B cell (primary cell): ENCODE measurements around the gene C1orf226. TPM values are rescaled to one million over a fixed set of nuclear protein-coding genes. Genes with fewer than 3 reads are reported as not detected.

Experiments used
- ATAC-seq: fragments of 200-7000 bp; cut with Tn5 transposase; one replicate; pipeline ENCODE4 v1.10.0; 2021; ENCODE audit warnings: low read depth, mild to moderate bottlenecking, moderate number of reproducible peaks, moderate library complexity
- CTCF ChIA-PET: fragments of 350-600 bp; sonication (Branson Sonifier 250); formaldehyde crosslinking; loops from one replicate; lab custom pipeline; 2021; ENCODE audit warnings: antibody characterized with exemption, inconsistent platforms; lab: Charles Lee
- POLR2A ChIA-PET: fragments of 350-600 bp; sonication (Branson Sonifier 250); formaldehyde crosslinking; loops from one replicate; lab custom pipeline; 2021; ENCODE audit warnings: antibody characterized with exemption; lab: Charles Lee
- DNase-seq: peaks from one replicate; pipeline ENCODE4 v3.0.0; 2013
- H2AFZ ChIP-seq: 2 replicates; pipeline ENCODE4 v1.6.1; 2012; ENCODE audit warnings: mild to moderate bottlenecking, low read depth, low read length; ENCODE audit not compliant: insufficient read depth, poor library complexity, severe bottlenecking
- H3K27ac ChIP-seq, 2 donors: 1 replicate in 1 of 2; 2 replicates in 1 of 2; pipeline ENCODE4 v1.5.1; 2012 to 2013; ENCODE audit warnings: low read length in 2 of 2, mild to moderate bottlenecking in 2 of 2, moderate library complexity in 1 of 2
- H3K27me3 ChIP-seq, 4 experiments: fragments of 200-600 bp in 1 of 4; sonication (generic) in 1 of 4; replicated peaks in 1 of 4; 1 replicate in 2 of 4; 2 replicates in 2 of 4; pipeline versions ENCODE4 v1.6.1 to v1.7.0; 2013 to 2016; ENCODE audit warnings: low read length in 3 of 4, mild to moderate bottlenecking in 2 of 4, mixed read lengths in 1 of 4, moderate library complexity in 1 of 4; ENCODE audit not compliant: insufficient read depth in 4 of 4, control insufficient read depth in 3 of 4; ENCODE audit errors: control extremely low read depth in 1 of 4
- H3K36me3 ChIP-seq, 2 experiments: replicated peaks in 1 of 2; 1 replicate in 1 of 2; 2 replicates in 1 of 2; pipeline versions ENCODE4 v1.6.1 to v1.7.1; 2013; ENCODE audit warnings: low read length in 1 of 2; ENCODE audit not compliant: insufficient read depth in 2 of 2, control insufficient read depth in 1 of 2; ENCODE audit errors: control extremely low read depth in 1 of 2, extremely low read depth in 1 of 2
- H3K4me1 ChIP-seq, 2 donors: fragments of 200-600 bp in 1 of 2; sonication (generic) in 1 of 2; 1 replicate in 1 of 2; 2 replicates in 1 of 2; pipeline versions ENCODE4 v1.5.1 to v1.6.1; 2013 to 2017; ENCODE audit warnings: low read length in 2 of 2; ENCODE audit not compliant: control insufficient read depth in 2 of 2, insufficient read depth in 2 of 2
- H3K4me2 ChIP-seq: replicated peaks from 2 replicates; pipeline ENCODE3; 2012; ENCODE audit warnings: mild to moderate bottlenecking, low read depth, low read length; ENCODE audit not compliant: poor library complexity, severe bottlenecking
- H3K4me3 ChIP-seq, 5 experiments: fragments of 200-600 bp in 1 of 5; sonication (generic) in 1 of 5; 1 replicate in 3 of 5; 2 replicates in 2 of 5; pipeline versions ENCODE4 v1.5.1 to v1.7.0; 2011 to 2016; ENCODE audit warnings: low read length in 4 of 5, mild to moderate bottlenecking in 4 of 5, low read depth in 2 of 5, control low read depth in 1 of 5, moderate library complexity in 1 of 5; ENCODE audit not compliant: insufficient read depth in 1 of 5; ENCODE audit errors: control extremely low read depth in 1 of 5, extremely low read depth in 1 of 5
- H3K79me2 ChIP-seq: fragments of 200-600 bp; sonication (generic); one replicate; pipeline ENCODE4 v1.6.0; 2016; ENCODE audit warnings: low read length; ENCODE audit not compliant: control insufficient read depth, insufficient read depth
- H3K9ac ChIP-seq: fragments of 200-600 bp; sonication (generic); 2 replicates; pipeline ENCODE4 v1.6.1; 2017; ENCODE audit warnings: mild to moderate bottlenecking, low read length, moderate library complexity
- H3K9me3 ChIP-seq, 3 donors: one replicate each; pipeline versions ENCODE4 v1.6.1 to v1.7.1; 2013; ENCODE audit warnings: low read length in 2 of 3; ENCODE audit not compliant: control insufficient read depth in 2 of 3, insufficient read depth in 1 of 3; ENCODE audit errors: control extremely low read depth in 1 of 3
- H4K20me1 ChIP-seq: 2 replicates; pipeline ENCODE4 v1.6.0; 2012; ENCODE audit warnings: mild to moderate bottlenecking, low read length; ENCODE audit not compliant: insufficient read depth, control insufficient read depth, poor library complexity, severe bottlenecking
- H3K27ac Mint-ChIP-seq: one replicate; pipeline ENCODE4 v1.8.0; 2021; ENCODE audit warnings: mixed read lengths
- H3K27me3 Mint-ChIP-seq: one replicate; pipeline ENCODE4 v1.8.0; 2021; ENCODE audit warnings: mixed read lengths
- H3K4me1 Mint-ChIP-seq: one replicate; pipeline ENCODE4 v1.8.0; 2021; ENCODE audit warnings: mixed read lengths
- H3K4me3 Mint-ChIP-seq: one replicate; pipeline ENCODE4 v1.8.0; 2021; ENCODE audit warnings: mixed read lengths
- H3K9me3 Mint-ChIP-seq: one replicate; pipeline ENCODE4 v1.8.0; 2022; ENCODE audit warnings: mixed read lengths; ENCODE audit not compliant: insufficient read depth
- CTCF ChIP-seq: fragments of 200-600 bp; IDR thresholded peaks from one replicate; pipeline ENCODE4 v1.8.0; 2022; ENCODE audit warnings: antibody characterized with exemption, mild to moderate bottlenecking
- EZH2 ChIP-seq: IDR thresholded peaks from 2 replicates; pipeline ENCODE4 v1.6.1; 2012; ENCODE audit warnings: borderline replicate concordance, low read depth, mild to moderate bottlenecking, moderate library complexity, low read length; ENCODE audit not compliant: insufficient read depth, poor library complexity, severe bottlenecking
- WGBS: methylation state at CpG from one replicate; pipeline ENCODE4 v1.1.5; 2013; ENCODE audit warnings: missing lambda C conversion rate; ENCODE audit not compliant: insufficient coverage; 5-methylcytosine and 5-hydroxymethylcytosine counted together
- intact Hi-C: fragments of 100-400 bp; cut with micrococcal nuclease; formaldehyde crosslinking; loops from one replicate; pipeline ENCODE4 v1.10.0; 2022
- polyA plus RNA-seq: library from polyadenylated mRNA; depleted of rRNA; stranded (reverse); fragments of >200 nt; gene quantifications from 2 replicates; pipeline ENCODE4 v1.2.3, GENCODE V29; 2012
- total RNA-seq, 2 donors: library from RNA; stranded (reverse); fragments of 120-200 nt in 1 of 2; gene quantifications; 1 replicate in 1 of 2; 2 replicates in 1 of 2; pipeline versions ENCODE4 v1.2.3 to v1.2.4, GENCODE V29; 2013 to 2022

C1orf226 gene
- total and polyA plus RNA-seq, 2 donors (not counting 1 experiment from before 2014, with no cell fraction given): 0.01 to 0.10 TPM

- Histone ChIP-seq H3K27me3 (no peaks in the 10 kb centered on the region), H3K79me2 (no peaks in the 10 kb centered on the region), H2AFZ (no peak overlapping the region), H3K36me3 (no peaks in the 10 kb centered on the region), H3K27ac (no peak overlapping the region), H3K4me1 (no peaks in the 10 kb centered on the region), H3K9me3 (no peaks in the 10 kb centered on the region), H3K4me2 (no peak overlapping the region), H3K4me3 (no peak overlapping the region), H4K20me1 (no peaks in the 10 kb centered on the region), H3K9ac (no peak overlapping the region)
- 100% methylated on average over 1 of the region's 4 CpGs for WGBS
- DNase-seq (no peak), ATAC-seq (no peak)
- Mint-ChIP-seq H3K27me3 (peaks cover 29% of the 10 kb centered on the region), H3K27ac (no peak overlapping the region), H3K9me3 (no peaks in the 10 kb centered on the region), H3K4me3 (no peak overlapping the region), H3K4me1 (peaks cover 5% of the 10 kb centered on the region)
- TF ChIP-seq EZH2: no peak
- no peak for TF ChIP-seq CTCF
- intact Hi-C loops: no loop called here
- ChIA-PET POLR2A (no interaction called here), CTCF (no interaction called here)
These were observed 20.7 kb upstream of the C1orf226 start for GRCh38 chr1:162360874-162361260.

- intact Hi-C loops: no loop called here
- Histone ChIP-seq H3K36me3 (no peaks in the 10 kb centered on the region), H3K4me1 (no peaks in the 10 kb centered on the region), H4K20me1 (no peaks in the 10 kb centered on the region), H3K27me3 (no peaks in the 10 kb centered on the region), H3K9me3 (no peaks in the 10 kb centered on the region), H3K27ac (no peak overlapping the region), H3K79me2 (no peaks in the 10 kb centered on the region), H3K4me2 (no peak overlapping the region), H2AFZ (no peak overlapping the region), H3K9ac (no peak overlapping the region), H3K4me3 (no peak overlapping the region)
- TF ChIP-seq EZH2: no peak
- TF ChIP-seq CTCF: no peak
- H3K4me1 Mint-ChIP-seq: peaks cover 5% of the 10 kb centered on the region
- ChIA-PET CTCF (no interaction called here), POLR2A (no interaction called here)
- no peaks in the 10 kb centered on the region for H3K9me3 Mint-ChIP-seq
- no peak overlapping the region for H3K4me3 Mint-ChIP-seq
- DNase-seq (no peak), ATAC-seq (no peak)
- 92% methylated on average over 5 of the region's 5 CpGs for whole genome bisulfite sequencing
- peaks cover 33% of the 10 kb centered on the region for H3K27me3 Mint-ChIP-seq
- H3K27ac Mint-ChIP-seq: no peak overlapping the region
These were observed 20.2 kb upstream of the C1orf226 start for GRCh38 chr1:162361349-162361748.
